SIG-M5 treated with dmso at 0.1 percent for 504 hours (cell line): ENCODE data around the gene ANO10.

Experiments
- DNase-seq: peaks from one replicate; lab custom pipeline; 2025; ENCODE audit not compliant: unreplicated experiment; lab: John Stamatoyannopoulos, UW

The ANO10 gene

DNA sequence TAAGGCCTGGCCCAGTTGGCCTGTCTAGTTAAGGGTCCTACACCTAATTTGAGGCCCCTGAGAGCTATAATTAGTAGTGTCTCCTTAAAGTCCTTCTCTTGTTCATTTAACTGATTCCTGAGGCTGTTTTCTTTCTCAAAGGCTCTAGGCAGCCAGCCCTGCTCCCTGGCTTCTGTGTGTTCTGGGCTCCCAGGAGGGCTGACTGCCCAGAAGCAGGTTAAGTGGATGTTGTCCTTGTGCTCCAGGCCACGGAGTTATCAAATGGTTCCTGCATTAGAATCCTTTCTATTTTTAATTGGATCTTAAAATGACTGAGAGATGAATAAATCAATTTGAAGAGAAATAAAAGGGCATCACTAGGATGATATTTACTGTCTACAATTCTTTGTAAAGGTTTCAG is 195.4 kb downstream of the ANO10 start:
- DNase-seq, result no peak

DNA sequence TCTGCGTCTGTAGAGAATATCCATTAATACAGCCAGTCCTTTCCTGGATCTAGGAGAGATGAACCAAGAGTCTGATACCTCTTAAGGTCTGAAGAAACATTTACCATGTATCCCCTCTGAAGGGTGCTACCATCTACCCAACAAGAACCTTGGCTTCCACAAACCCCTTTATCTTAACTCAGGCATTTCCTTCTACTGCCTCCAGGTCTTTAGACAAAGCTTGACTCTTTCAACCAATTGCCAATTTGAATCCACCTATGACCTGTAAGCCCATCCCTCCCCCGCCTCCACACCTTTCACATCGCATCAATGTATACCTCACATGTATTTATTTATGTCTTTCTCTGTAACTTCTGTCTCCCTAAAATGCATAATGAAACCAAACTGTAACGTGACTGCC is 196.0 kb downstream of the ANO10 start:
- DNase-seq, result no peak

DNA sequence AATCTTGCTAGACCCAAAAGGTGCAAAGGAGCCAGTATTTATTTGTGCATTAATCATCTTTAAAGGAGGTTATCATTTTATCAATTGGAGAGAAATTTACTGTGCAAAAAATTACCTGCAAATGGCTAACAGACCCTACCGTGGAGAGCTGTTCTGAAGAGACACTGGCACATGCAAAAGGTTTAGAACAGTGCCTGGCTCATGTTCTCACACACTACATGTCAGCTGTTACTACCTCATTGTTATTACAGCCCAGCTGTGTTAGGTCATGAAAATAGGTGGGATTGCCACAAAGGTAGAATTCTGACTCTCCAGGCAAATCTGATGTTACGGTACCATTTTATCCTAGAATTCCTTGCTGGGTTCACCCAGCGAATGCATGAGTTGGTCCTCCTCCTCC is 198.2 kb downstream of the ANO10 start:
- no peak for DNase-seq

DNA sequence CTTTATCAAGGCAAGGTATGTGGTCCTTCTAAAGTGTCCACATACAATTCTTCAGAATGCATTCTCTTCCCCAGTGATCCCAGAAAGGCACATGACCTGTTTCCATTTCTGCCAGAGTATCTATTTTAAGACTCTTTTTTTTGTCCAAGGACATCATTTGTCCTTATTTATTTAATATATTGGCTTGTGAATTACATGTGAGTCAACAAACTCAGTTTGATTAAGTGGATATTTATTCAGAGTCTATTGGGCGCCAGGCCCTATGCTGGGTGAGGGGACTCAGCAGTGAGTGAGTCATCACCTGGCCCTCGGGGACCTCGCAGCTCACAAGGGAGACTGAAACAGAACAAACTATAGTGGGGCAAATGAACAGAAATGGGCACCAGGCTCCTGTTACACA is 198.7 kb downstream of the ANO10 start:
- no peak for DNase-seq

DNA sequence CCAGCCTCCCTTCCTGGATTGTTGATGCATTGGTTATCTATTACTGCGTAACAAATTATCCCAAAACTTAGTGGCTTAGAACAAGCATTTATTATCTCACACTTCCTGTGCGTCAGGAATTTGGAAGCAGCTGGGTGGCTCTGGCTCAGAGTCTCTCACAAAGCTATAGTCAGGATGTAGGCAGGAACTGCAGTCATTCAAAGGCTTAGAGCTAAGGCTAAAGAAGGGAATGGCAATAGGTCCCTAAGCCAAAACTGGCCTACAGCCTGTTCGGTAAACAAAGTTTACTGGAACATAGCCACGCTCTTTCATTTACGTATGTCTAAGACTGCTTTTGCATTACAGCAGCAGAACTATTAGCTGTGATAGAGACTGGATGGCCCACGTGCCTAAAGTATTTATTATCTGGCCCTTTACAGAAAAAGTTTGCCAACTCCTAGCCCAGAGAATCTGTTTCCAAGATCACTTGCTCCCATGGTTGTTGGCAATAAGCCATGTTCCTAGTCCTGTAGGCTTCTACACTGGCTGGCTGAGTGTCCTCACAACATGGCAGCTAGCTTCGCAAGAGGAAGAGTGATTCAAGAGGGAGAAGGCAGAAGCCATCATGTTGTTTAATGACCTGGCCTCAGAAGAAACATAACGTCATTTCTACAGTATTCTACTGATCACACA is 203.1 kb downstream of the ANO10 start:
- DNase-seq, result no peak

DNA sequence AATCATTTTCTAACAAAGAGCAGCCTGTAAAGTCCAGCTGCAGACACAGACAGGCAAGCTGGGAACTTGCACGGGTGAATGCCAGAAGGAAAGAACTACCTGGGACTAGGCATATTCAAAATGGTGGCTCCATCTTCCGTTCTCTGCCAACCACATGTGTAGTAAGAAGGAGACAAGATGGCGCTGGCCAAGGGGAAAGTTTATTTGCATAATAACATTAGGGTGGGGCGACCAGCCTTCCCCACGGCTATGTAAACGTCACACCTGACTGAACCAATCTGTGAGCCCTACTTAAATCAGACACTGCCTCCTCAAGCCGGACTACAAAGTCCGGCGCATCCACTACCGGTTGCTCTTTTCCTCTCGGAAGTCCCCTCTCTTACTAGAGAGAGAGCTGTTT is 204.7 kb downstream of the ANO10 start:
- DNase-seq, result no peak

DNA sequence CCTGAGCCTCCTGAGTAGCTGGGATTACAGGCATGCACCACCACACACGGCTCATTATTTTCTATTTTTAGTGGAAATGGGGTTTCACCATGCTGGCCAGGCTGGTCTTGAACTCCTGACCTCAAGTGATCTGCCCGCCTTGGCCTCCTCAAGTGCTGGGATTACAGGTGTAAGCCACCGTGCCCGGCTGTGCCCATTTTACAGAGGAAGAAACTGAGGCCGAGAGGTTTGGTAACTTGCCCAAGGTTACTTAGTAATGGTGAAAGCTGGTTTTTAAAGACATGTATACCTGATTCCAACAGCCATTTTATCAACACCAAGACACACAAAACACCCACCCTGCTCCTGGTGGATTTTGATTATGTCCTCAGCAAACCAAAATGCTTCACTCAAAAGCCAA is 206.7 kb downstream of the ANO10 start:
- no peak for DNase-seq

DNA sequence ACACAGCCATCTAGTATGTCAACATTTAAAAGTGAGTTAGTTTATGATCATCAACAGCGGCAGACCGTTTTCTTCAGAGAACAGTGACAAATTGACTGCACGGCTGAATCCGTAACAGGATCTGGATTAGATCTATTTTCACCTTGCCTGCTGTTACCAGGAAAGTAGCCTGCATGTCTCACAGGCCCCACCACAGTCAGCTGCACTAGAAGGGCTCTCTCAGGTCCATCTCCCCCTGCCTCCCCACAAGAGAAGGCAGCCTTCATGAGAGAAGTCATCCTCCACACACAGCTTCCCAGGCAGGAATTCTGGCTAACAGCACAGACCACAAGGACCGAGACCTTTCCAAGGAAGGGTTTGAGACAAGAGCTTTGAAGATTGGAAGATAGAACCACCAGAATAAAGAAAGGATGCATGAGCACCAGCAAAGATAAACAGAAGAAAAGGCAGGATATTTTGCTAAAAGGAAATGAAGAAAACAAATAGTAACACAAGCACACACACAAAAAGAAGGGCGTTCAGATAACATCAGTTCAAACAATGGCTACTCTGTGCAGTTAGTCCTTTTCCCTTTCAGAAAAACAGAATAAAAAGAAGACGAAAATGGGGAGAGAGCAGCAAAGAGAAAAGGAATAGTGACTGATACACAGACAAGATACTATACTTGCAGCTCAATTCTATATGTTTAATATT is 208.0 kb downstream of the ANO10 start:
- DNase-seq, result no peak

DNA sequence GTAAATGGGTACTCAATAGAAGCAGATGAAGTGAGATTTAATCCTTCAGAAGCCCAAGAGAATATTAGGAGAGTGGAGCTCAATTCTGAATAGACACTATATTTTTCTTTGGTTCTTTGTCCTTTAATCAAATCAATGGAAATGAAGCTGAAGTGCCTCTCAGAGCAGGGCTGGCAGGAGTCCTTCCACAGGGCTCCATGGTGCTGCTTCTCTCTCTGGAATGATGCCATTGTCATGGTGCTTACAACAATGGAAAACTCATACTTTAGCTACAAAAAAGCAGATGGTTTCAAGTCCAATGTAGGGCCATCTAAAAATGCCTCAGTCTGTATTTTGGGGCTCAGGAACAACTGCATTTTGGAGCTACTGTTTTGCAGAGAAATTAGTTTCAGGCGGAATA is 210.4 kb downstream of the ANO10 start:
- DNase-seq, result no peak

DNA sequence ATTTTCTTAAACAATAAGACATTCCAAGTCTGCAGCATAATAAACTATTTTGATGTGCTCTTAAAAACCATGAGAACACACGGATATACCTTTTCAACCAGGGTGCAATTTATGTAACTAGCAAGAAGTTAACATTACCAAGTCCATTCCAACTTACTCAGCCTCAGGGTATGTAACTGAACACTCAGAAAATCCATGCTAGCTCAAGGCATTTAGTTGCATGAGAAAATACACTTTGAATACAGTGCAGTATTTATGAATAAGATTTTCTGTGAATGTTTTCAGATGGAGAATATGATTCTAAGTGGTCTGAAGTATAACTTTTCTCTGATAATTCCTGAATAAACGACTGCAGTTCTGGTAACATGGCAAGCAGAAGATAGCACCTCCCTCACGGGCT is 211.2 kb downstream of the ANO10 start:
- no peak for DNase-seq

DNA sequence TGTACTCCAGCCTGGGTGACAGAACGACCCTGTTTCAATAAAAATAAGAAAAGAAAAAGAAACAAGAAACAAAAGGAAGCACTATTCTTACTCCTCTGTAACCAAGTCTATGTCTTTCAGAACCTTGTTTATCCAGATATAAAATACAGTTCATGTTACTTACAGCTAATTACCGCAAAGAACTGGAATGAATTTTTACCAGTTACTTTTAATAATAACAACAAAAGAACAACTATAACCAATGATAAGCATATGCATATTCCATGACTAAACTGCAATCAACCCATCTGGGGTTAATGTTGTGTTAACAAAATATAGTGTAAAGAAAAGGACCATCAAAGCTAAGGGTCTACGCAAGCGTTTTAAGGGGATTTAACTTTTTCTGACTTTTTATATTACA is 212.3 kb downstream of the ANO10 start:
- no peak for DNase-seq

DNA sequence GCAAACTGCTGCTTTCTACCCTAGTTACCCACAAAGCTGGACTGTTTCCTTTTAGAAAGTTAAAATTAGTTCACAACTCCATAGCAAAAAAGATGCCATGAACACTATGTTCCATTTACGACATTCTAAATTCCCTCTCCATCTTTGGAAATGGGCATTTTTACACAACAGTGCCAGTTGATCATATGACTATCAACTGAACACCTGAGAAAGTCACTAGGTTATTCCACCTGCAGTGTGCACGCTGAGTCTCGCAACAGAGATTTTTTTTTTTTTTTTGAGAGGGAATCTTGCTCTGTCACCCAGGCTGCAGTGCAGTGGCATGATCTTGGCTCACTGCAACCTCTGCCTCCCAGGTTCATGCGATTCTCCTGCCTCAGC is 215.2 kb downstream of the ANO10 start:
- DNase-seq, result no peak

DNA sequence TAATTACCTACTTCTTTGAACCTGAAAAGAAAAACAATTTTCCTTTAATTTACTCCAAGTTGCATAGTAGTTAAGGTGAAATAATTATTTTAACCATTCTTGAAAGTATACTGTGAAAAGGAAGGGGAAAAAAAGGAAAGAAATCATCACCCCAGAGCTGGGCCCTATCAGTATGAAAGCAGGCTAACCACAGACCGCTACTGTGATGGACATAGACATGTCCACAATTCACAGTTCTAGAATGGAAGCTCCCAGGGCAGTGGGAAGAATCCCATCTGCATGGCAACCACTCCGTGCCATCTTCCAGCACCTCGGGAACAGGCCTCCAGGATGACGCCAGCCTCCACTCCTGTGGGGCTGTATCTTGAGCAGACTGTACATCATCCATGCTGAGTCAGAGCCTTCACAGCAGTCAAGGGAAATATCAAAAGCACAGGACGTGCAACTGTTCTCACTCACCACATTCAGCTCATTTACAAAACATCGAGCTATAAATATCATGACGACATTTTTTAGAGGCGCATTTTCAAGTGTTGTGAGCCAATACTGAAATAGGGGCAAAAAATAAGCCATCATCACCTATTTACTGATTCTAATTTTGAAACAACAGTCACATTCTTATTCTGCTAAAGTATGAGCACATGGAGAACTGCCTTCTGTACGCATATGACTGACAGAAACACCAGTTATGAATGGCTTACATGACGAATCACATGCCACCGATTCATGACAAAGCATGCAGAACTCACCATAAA is 215.7 kb downstream of the ANO10 start:
- DNase-seq, result no peak

DNA sequence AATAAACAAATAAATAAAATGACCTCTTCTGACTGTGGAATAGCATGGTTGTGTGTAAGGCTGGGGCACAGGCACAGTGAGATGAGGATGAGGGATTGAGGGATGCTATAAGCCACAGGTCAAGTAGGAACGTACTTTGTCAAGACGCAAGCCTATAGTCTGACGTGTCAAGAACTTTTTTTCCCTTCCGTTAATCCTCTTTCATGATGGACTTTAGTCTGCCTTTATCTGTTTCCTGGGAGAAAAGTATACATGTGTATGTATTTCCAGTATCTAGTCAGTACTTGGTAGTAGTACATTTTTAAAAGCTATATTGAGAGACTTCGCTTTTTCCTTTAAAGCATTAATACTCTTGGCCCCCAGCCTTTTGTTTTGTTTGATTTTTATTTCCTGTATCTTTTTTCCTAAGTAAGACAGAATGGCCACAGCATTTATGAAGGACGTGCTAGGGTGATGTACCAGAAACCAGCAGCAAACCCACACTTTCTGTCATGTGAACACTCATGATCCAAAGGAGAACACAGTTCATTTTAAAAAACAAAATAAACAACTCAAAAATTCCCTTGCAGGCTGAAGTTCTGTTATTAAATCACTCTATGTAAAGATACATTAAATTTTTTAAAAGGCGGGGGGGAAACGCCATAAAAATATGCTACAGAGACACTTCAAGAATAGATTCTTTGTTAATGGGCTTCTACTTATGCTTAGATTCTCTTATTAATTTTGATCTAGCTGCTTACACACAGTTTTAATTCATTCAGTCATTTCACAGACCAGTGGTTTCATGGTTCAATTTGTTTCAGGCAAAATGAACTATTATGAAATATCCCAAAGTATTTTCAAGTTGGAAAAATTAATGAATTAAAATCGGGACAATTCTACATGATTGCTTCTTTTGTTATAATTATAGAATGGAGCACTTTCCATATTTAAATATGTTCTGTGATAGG is 220.8 kb downstream of the ANO10 start:
- no peak for DNase-seq

DNA sequence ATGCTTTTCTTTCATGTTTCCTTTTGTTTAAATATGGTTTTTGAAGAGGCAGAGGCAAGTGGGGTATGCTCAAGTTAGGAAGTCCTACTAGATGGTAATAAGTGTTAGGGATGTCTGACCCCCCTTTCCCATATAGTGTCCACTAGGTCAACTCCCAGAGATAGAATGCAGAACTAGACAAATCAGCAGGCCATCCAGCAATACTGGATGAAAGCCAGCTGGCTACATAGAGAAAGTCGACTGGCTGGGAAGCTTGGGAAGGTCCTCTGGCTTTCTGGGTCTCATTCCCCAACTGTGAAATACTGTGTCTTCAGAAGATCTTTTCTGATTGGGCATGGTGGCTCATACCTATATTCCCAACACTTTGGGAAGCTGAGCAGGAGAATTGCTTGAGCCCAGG is 221.6 kb downstream of the ANO10 start:
- DNase-seq, result no peak

DNA sequence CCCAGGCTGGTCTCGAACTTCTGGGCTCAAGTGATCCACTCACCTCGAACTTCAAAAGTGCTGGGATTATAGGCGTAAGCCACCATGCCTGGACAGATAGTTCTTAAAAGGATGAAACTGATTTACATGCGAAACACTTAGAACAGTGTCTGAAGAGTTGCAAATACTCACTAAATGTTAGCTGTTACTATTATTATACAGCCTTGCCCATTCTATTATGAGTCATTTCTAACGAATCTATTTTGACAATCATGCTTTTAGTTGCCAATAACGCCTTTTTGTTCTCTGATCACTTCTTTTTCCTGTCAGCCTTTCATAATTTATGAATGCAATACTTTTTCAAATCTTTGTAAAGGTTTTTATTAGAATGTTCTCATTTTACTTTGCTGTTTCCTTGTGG is 222.8 kb downstream of the ANO10 start:
- no peak for DNase-seq

DNA sequence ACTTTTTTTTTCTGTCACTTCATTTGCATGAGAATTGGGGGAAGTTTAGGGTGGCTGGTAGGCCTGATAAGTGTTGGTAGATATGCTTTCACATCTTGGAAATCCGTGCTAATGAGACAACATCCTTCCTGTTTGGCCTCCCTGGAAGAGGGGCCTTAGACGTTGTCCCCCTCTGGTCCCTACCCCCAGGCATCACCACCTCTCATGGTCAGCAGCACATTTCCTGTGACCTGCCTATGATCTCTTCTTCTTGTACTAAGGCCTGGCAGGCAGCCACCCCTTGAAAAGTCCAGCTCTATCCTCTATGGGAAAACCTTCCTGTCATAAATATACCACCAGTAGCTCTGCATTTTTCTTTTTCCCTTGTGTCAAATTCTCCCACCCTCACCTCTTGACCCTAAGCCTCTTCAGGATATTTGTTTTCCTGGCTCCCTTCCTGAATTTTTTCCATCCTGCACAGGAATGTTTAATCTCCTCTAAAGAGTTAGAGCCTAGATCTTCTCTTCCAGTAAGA is 227.7 kb downstream of the ANO10 start:
- no peak for DNase-seq

DNA sequence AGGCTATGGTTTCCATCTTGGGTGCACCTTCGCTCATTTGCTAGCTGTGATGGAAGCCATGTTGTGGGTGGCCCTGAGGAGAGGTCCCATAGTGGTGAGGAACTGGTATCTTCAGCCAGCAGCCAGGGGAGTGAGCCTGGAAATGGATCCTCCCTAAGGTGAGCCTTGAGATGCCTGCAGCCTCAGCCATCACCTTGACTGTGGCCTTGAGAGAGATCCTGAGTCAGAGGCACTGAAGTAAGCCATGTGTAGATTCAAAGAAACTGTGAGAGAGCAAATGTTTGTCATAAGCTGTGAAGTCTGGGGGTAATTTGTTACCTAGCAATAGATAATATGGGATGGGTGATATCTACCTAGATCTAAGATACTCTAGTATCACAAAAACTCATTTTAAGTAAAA is 230.2 kb downstream of the ANO10 start:
- DNase-seq, result no peak

DNA sequence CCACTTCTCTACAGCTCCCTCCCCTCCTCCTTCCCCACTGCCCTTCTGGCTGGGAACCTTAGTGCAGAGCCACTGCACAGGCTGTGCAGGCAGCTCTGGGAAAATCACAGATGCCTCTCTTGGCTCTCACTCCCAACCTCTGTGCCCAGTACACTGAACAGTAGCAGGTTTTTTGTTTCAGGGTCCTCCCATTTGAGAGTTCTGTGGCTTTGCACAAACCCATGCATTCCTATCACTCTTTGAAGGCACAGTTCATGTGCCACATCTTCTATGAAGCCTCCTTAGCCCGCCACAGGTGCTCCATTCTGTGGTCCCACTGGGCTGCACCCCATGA is 231.6 kb downstream of the ANO10 start:
- no peak for DNase-seq

DNA sequence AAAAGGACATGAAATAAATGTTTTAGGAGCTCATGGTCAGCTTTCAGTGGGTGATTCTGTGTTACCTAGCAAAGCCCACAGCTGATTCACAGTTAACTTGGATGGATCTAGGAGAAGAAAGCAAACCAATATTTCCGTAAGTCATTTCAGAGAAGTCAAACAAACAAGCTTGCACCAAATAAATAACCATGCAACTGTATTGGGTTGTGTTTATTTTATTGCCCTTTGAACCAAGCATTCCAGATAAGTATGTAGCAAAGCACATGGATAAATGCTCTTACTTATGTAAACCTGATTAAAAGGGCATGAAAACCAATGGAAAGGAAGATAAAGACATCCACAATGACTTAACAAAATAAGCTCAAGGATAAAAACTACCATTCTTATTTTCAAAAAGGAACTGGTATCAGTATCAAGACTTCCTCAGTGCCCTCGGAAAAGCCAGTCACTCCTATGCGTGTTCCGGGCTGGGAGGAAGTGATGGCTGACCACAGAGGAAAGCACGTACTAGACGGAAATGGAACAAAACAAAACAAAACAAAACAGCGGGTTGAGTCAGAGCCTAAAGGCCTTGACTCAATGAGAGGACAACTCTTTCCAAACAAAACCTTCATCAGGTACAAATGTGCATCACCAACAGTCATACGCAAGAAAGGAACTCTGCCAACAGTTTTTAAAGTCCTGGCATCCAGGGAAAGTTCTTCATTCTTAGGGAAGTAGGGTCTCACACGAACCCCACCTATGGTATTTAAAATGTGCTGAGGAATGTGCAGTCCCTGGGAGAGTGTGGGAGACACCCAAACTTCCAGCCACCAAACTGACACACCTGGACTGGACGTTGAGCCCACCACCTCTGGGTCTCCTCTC is 232.2 kb downstream of the ANO10 start:
- peak; percentile 79 for DNase-seq
